Liver (tissue), 9 donors: ENCODE data around the gene MEIS1. TPM values are rescaled to one million over a fixed set of nuclear protein-coding genes. Genes with fewer than 3 reads are reported as not detected.

ENCODE experiments used
- DNase-seq: peaks from one replicate; pipeline ENCODE4 v3.0.0-alpha.2; 2017; ENCODE audit warnings: low spot score
- H3K27ac ChIP-seq, 2 donors: one replicate each; pipeline ENCODE4 v1.7.0; 2013; ENCODE audit warnings: inconsistent platforms in 2 of 2, low read length in 2 of 2, control low read depth in 1 of 2, low read depth in 1 of 2, mild to moderate bottlenecking in 1 of 2
- H3K27me3 ChIP-seq, 4 donors: one replicate each; pipeline versions ENCODE4 v1.6.1 to v1.7.0; 2013; ENCODE audit warnings: low read length in 3 of 4, inconsistent platforms in 1 of 4, mild to moderate bottlenecking in 1 of 4, moderate library complexity in 1 of 4; ENCODE audit not compliant: control insufficient read depth in 4 of 4, insufficient read depth in 4 of 4
- H3K36me3 ChIP-seq, 4 donors: one replicate each; pipeline versions ENCODE4 v1.6.1 to v1.7.0; 2013; ENCODE audit warnings: low read length in 3 of 4, mild to moderate bottlenecking in 3 of 4, low read depth in 1 of 4, moderate library complexity in 1 of 4; ENCODE audit not compliant: control insufficient read depth in 4 of 4, insufficient read depth in 3 of 4
- H3K4me1 ChIP-seq, 4 donors: one replicate each; pipeline versions ENCODE4 v1.6.1 to v1.7.0; 2013; ENCODE audit warnings: low read length in 3 of 4, mild to moderate bottlenecking in 3 of 4, moderate library complexity in 1 of 4; ENCODE audit not compliant: control insufficient read depth in 4 of 4, insufficient read depth in 4 of 4
- H3K4me3 ChIP-seq, 3 donors: one replicate each; pipeline versions ENCODE4 v1.6.1 to v1.7.0; 2013; ENCODE audit warnings: low read length in 3 of 3, control low read depth in 1 of 3, low read depth in 1 of 3, mild to moderate bottlenecking in 1 of 3
- H3K9ac ChIP-seq, 2 donors: one replicate each; pipeline ENCODE4 v1.7.0; 2013; ENCODE audit warnings: low read length in 2 of 2, mild to moderate bottlenecking in 2 of 2, moderate library complexity in 2 of 2, control low read depth in 1 of 2, low read depth in 1 of 2
- H3K9me3 ChIP-seq, 4 donors: one replicate each; pipeline versions ENCODE4 v1.6.1 to v1.7.0; 2013; ENCODE audit warnings: low read length in 3 of 4; ENCODE audit not compliant: control insufficient read depth in 4 of 4
- EGR1 ChIP-seq, 2 donors: IDR thresholded peaks; 2 replicates each; pipeline ENCODE4 v1.6.1; 2016 to 2018; ENCODE audit warnings: antibody characterized with exemption in 2 of 2, low read depth in 2 of 2
- FOXA1 ChIP-seq: IDR thresholded peaks from 2 replicates; pipeline ENCODE4 v1.6.1; 2016; ENCODE audit warnings: antibody characterized with exemption
- FOXA2 ChIP-seq: IDR thresholded peaks from 2 replicates; pipeline ENCODE4 v1.6.1; 2016; ENCODE audit warnings: antibody characterized with exemption
- GABPA ChIP-seq, 2 donors: IDR thresholded peaks in 1 of 2; conservative IDR thresholded peaks in 1 of 2; 2 replicates each; pipeline ENCODE4 v1.6.1; 2016; ENCODE audit warnings: antibody characterized with exemption in 2 of 2, mild to moderate bottlenecking in 1 of 2, moderate library complexity in 1 of 2
- HNF4A ChIP-seq, 2 donors: conservative IDR thresholded peaks; 2 replicates each; pipeline ENCODE4 v1.6.1; 2016; ENCODE audit warnings: antibody characterized with exemption in 2 of 2, mild to moderate bottlenecking in 2 of 2
- HNF4G ChIP-seq: IDR thresholded peaks from 2 replicates; pipeline ENCODE4 v1.6.1; 2016; ENCODE audit warnings: antibody characterized with exemption
- JUND ChIP-seq, 2 donors: IDR thresholded peaks; 2 replicates each; pipeline ENCODE4 v1.6.1; 2016; ENCODE audit warnings: antibody characterized with exemption in 2 of 2
- NR2F2 ChIP-seq: IDR thresholded peaks from 2 replicates; pipeline ENCODE4 v1.6.1; 2016; ENCODE audit warnings: antibody characterized with exemption
- RAD21 ChIP-seq, 2 donors: IDR thresholded peaks; 2 replicates each; pipeline ENCODE4 v1.6.1; 2016; ENCODE audit warnings: antibody characterized with exemption in 2 of 2, mild to moderate bottlenecking in 2 of 2
- RXRA ChIP-seq, 2 donors: IDR thresholded peaks; 2 replicates each; pipeline ENCODE4 v1.6.1; 2017 to 2018; ENCODE audit warnings: antibody characterized with exemption in 2 of 2, mild to moderate bottlenecking in 1 of 2
- SP1 ChIP-seq: IDR thresholded peaks from 2 replicates; pipeline ENCODE4 v1.6.1; 2018; ENCODE audit warnings: antibody characterized with exemption, mild to moderate bottlenecking
- TAF1 ChIP-seq: conservative IDR thresholded peaks from 2 replicates; pipeline ENCODE4 v1.6.1; 2016; ENCODE audit warnings: antibody characterized with exemption, mild to moderate bottlenecking
- YY1 ChIP-seq: IDR thresholded peaks from 2 replicates; pipeline ENCODE4 v1.6.1; 2016; ENCODE audit warnings: antibody characterized with exemption, mild to moderate bottlenecking
- WGBS: extraction: QIAGEN DNeasy Blood & Tissue Kit; methylation state at CpG from one replicate; pipeline ENCODE4 v1.1.7; 2013; 5-methylcytosine and 5-hydroxymethylcytosine counted together
- polyA plus RNA-seq, 2 donors: library from polyadenylated mRNA; stranded (reverse) in 1 of 2; unstranded in 1 of 2; fragments of 200-250 nt in 1 of 2; fragments of >200 nt in 1 of 2; fragmentation: Nextera tagmentation in 1 of 2; extraction: Ambion mirVana in 1 of 2; gene quantifications; one replicate each; pipeline versions ENCODE4 v1.2.1 to v1.2.3, GENCODE V29; 2013 to 2015
- total RNA-seq, 2 donors: library from RNA; depleted of rRNA; stranded (reverse); fragments of >200 nt; gene quantifications; one replicate each; pipeline ENCODE4 v1.2.3, GENCODE V29; 2014
- TF ChIP-seq, protein P1 (sequence below): fragments of 150-350 bp; IDR thresholded peaks from 2 replicates; pipeline ENCODE4 v1.5.1; 2017; ENCODE audit warnings: improper control_type of control experiment, low read depth, low read length; ENCODE audit not compliant: missing input control
- TF ChIP-seq, protein P2 (sequence below): IDR thresholded peaks from 2 replicates; pipeline ENCODE4 v1.6.1; 2016; ENCODE audit warnings: antibody characterized with exemption
- TF ChIP-seq, protein P3 (sequence below): IDR thresholded peaks from 2 replicates; pipeline ENCODE4 v1.6.1; 2016; ENCODE audit warnings: antibody characterized with exemption
- TF ChIP-seq, protein P4 (sequence below): IDR thresholded peaks from 2 replicates; pipeline ENCODE4 v1.6.1; 2016; ENCODE audit warnings: antibody characterized with exemption
- TF ChIP-seq, protein P5 (sequence below): IDR thresholded peaks from 2 replicates; pipeline ENCODE4 v1.6.1; 2016; ENCODE audit warnings: antibody characterized with exemption, mild to moderate bottlenecking
- donor health status: healthy.
- donor health status: healthy.
- donor health status: healthy.
- donor health status: healthy.
- donor health status: healthy.

Gene MEIS1
- total and polyA plus RNA-seq, 4 donors, result 1.6 to 8.6 (median 5.5) TPM

DNA sequence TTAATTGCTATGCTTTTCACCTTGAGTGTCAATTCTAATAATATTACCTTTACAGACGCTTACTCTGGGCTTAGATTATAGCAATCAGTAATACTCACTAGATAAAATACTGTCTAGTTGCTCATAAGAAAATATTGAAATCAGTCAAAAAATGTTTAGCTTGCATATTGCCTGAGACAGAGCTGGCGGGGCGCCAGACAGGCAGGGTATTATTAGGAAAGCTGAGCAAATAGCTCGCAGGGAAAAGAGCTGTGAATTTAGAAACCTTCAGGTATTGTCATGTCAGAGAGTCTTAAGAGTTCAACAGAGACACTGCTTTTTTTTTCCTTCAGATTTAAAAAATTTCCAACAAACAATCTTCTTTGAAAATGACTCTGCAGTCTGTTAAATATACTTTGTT is 118.4 kb downstream of the MEIS1 start:
- Histone ChIP-seq H3K4me3 (no peak overlapping the region), H3K27me3 (no peaks in the 10 kb centered on the region), H3K4me1 (peaks cover 0 to 12% (median 5%) of the 10 kb centered on the region in 4 donors), H3K9me3 (no peaks in the 10 kb centered on the region), H3K27ac (no peak overlapping the region), H3K36me3 (no peaks in the 10 kb centered on the region), H3K9ac (no peak overlapping the region)
- WGBS, result 37% methylated on average over 4 of the region's 4 CpGs
- TF ChIP-seq RAD21 (IDR thresholded peaks at IDR 0.05), result no peak
- TF ChIP-seq HNF4G, result no peak
- TF ChIP-seq, protein P1, sequence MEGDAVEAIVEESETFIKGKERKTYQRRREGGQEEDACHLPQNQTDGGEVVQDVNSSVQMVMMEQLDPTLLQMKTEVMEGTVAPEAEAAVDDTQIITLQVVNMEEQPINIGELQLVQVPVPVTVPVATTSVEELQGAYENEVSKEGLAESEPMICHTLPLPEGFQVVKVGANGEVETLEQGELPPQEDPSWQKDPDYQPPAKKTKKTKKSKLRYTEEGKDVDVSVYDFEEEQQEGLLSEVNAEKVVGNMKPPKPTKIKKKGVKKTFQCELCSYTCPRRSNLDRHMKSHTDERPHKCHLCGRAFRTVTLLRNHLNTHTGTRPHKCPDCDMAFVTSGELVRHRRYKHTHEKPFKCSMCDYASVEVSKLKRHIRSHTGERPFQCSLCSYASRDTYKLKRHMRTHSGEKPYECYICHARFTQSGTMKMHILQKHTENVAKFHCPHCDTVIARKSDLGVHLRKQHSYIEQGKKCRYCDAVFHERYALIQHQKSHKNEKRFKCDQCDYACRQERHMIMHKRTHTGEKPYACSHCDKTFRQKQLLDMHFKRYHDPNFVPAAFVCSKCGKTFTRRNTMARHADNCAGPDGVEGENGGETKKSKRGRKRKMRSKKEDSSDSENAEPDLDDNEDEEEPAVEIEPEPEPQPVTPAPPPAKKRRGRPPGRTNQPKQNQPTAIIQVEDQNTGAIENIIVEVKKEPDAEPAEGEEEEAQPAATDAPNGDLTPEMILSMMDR, result no peak
- TF ChIP-seq FOXA1, result no peak
- no peak for TF ChIP-seq TAF1
- no peak for TF ChIP-seq NR2F2
- no peak for TF ChIP-seq GABPA (IDR thresholded peaks at IDR 0.05 in 1 of 2, conservative IDR thresholded peaks at IDR 0.05 in 1 of 2)
- TF ChIP-seq FOXA2, result no peak
- TF ChIP-seq JUND (IDR thresholded peaks at IDR 0.05), result no peak
- TF ChIP-seq RXRA (IDR thresholded peaks at IDR 0.05), result no peak
- no peak for TF ChIP-seq EGR1 (IDR thresholded peaks at IDR 0.05; ENCODE audit: low read depth in 2 of 2)
- TF ChIP-seq, protein P2, sequence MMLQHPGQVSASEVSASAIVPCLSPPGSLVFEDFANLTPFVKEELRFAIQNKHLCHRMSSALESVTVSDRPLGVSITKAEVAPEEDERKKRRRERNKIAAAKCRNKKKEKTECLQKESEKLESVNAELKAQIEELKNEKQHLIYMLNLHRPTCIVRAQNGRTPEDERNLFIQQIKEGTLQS, result no peak
- TF ChIP-seq, protein P3, sequence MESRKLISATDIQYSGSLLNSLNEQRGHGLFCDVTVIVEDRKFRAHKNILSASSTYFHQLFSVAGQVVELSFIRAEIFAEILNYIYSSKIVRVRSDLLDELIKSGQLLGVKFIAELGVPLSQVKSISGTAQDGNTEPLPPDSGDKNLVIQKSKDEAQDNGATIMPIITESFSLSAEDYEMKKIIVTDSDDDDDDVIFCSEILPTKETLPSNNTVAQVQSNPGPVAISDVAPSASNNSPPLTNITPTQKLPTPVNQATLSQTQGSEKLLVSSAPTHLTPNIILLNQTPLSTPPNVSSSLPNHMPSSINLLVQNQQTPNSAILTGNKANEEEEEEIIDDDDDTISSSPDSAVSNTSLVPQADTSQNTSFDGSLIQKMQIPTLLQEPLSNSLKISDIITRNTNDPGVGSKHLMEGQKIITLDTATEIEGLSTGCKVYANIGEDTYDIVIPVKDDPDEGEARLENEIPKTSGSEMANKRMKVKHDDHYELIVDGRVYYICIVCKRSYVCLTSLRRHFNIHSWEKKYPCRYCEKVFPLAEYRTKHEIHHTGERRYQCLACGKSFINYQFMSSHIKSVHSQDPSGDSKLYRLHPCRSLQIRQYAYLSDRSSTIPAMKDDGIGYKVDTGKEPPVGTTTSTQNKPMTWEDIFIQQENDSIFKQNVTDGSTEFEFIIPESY, result no peak
- TF ChIP-seq, protein P4, sequence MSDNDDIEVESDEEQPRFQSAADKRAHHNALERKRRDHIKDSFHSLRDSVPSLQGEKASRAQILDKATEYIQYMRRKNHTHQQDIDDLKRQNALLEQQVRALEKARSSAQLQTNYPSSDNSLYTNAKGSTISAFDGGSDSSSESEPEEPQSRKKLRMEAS, result no peak
- no peak for TF ChIP-seq HNF4A (conservative IDR thresholded peaks at IDR 0.05)
- no peak for TF ChIP-seq YY1
- TF ChIP-seq, protein P5, sequence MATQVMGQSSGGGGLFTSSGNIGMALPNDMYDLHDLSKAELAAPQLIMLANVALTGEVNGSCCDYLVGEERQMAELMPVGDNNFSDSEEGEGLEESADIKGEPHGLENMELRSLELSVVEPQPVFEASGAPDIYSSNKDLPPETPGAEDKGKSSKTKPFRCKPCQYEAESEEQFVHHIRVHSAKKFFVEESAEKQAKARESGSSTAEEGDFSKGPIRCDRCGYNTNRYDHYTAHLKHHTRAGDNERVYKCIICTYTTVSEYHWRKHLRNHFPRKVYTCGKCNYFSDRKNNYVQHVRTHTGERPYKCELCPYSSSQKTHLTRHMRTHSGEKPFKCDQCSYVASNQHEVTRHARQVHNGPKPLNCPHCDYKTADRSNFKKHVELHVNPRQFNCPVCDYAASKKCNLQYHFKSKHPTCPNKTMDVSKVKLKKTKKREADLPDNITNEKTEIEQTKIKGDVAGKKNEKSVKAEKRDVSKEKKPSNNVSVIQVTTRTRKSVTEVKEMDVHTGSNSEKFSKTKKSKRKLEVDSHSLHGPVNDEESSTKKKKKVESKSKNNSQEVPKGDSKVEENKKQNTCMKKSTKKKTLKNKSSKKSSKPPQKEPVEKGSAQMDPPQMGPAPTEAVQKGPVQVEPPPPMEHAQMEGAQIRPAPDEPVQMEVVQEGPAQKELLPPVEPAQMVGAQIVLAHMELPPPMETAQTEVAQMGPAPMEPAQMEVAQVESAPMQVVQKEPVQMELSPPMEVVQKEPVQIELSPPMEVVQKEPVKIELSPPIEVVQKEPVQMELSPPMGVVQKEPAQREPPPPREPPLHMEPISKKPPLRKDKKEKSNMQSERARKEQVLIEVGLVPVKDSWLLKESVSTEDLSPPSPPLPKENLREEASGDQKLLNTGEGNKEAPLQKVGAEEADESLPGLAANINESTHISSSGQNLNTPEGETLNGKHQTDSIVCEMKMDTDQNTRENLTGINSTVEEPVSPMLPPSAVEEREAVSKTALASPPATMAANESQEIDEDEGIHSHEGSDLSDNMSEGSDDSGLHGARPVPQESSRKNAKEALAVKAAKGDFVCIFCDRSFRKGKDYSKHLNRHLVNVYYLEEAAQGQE, result no peak
- peak; percentile 46 for DNase-seq

DNA sequence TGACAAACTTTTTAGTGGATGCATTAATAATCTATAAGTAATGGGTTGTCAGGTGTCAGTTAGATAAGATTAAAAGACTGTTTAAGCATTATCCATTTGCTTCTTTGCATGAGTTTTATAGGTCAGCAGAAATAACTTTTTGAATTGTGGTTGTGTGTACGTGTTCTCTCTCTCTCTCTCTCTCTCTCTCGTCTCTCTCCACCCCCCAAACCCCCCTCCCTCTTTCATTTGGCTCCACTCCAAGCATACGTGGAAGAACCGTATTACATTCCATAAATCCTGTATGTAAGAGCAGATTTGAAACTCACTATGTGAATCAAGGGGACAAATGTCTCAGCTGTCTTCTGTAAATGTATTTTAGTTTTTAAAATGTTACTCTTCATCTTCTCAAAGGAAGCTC is 120.2 kb downstream of the MEIS1 start:
- peak overlapping the region; percentile 5 to 18 for H3K27ac ChIP-seq
- H3K4me3 ChIP-seq, result no peak overlapping the region
- WGBS, result 23% methylated on average over 4 of the region's 4 CpGs
- H3K9ac ChIP-seq, result no peak overlapping the region
- H3K9me3 ChIP-seq, result no peaks in the 10 kb centered on the region
- H3K4me1 ChIP-seq, result peaks cover 0 to 12% (median 5%) of the 10 kb centered on the region in 4 donors
- no peak for DNase-seq
- H3K36me3 ChIP-seq, result no peaks in the 10 kb centered on the region
- no peaks in the 10 kb centered on the region for H3K27me3 ChIP-seq
- TF ChIP-seq RXRA (IDR thresholded peaks at IDR 0.05) (no peak), HNF4A (conservative IDR thresholded peaks at IDR 0.05) (no peak), SP1 (no peak), NR2F2 (no peak), RAD21 (IDR thresholded peaks at IDR 0.05) (no peak), GABPA (IDR thresholded peaks at IDR 0.05 in 1 of 2, conservative IDR thresholded peaks at IDR 0.05 in 1 of 2) (no peak), EGR1 (IDR thresholded peaks at IDR 0.05; ENCODE audit: low read depth in 2 of 2) (no peak), TAF1 (no peak), YY1 (no peak)
- TF ChIP-seq, protein P3, result no peak
- TF ChIP-seq, protein P2, result no peak
- TF ChIP-seq, protein P4, result no peak
